ENCODE measurements around the gene CAMTA1. TPM values are rescaled to one million over a fixed set of nuclear protein-coding genes. Genes with fewer than 3 reads are reported as not detected.
"Not testable (repeated sequence)": the region's sequence is repeated elsewhere in the genome, so short reads cannot be mapped to it uniquely, and the experiment has no call there.

Gene CAMTA1
- polyA plus RNA-seq, 4 donors, result 89.3 to 98.2 (median 92.9) TPM

DNA sequence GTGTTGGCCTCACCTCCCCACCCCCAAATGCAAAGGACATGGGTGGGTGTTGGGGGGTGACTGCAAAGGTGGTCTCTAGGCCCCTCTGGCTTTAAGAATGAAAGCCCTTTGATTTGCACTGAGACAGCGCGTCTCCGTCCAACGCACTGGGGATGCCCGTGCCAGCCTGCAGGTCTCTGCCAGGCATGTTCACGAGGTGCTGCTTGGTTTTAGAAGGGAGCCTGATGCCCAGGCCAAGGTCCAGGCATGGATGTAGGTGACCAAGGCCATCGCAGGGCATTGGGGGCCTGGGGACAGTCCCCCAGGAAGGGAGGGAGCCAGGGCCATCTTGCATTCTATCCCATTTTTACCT, 622.3 kb downstream of the CAMTA1 start:
- no peak for DNase-seq (ENCODE audit: low read depth in 4 of 4, low spot score in 3 of 4)

DNA sequence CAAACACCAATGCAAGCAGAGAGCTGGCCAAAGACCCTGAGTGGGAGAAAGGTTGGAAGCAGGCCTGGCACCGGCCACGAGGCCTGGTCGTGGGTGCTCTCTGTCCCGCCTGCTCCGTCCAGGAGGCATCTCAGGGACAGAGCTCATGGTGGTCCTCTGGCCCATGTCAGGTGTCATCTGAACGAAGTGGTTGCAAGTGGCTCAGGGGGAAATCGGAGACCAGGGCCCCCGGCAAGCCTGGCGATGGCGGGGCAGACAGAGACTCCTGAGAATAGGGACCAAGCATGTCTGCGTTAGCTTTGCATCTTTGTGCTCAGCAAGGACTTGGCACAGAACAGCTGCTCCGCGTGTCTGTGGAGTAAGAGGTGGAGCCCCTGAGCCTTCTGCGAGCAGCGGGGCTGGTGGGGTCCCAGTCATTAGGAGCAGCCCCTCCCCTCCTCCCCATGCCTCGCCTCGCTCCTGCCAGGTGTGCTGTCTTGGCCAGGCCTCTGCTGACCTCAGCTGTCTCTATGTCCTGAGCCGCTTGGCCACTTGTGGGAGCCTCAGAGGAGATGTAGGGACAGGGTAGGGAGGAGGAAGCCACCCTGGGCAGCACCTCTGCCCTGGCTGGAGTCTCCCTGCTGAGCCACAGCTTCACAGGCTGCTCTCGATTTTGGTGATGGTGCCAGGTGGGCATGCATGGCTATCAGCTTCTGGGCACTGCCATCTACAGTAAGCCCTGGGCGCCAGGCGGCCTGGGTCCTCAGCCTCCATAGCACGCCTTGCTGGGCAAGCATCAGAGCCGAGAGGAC, 622.9 kb downstream of the CAMTA1 start:
- no peak for DNase-seq (ENCODE audit: low read depth in 4 of 4, low spot score in 3 of 4)

DNA sequence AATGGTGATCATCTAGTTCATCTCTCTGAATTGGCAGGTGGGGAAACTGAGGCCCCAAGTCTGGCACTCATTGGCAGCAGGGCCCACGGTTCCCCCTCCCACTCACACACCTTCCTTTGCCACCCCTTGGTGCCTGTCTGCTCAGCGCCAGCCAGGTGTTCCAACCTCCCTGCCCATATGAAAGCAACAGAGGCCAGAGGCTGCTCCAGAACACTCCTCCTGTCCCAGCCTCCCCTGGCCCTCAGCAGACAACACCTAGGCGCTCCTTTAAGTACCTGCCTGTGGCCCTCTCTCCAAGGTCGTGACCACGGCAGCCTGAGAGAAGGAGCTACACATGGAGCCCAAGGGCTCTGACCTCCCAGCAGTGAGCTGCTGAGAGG, 623.5 kb downstream of the CAMTA1 start:
- no peak for DNase-seq (ENCODE audit: low read depth in 4 of 4, low spot score in 3 of 4)

DNA sequence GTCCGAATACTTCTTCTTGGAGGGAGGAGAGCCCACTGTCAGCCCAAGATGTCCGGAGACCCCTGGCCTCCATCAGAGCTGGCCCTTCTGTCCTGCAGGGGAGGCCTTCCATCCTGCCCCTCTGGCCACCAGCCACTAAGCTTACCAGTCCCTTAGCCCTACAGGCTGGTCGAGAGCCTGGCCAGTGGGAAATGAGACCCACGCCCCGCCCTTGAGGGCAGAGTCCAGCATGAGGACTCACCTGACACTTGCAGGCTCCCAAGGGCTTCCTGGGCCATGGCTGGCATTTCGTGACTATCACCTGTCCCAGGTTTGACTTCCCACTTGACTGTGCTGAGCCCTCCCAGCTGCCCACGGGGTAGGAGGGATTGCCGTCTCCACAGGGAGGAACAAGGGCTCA, 624.0 kb downstream of the CAMTA1 start:
- DNase-seq (ENCODE audit: low read depth in 4 of 4, low spot score in 3 of 4), result no peak

DNA sequence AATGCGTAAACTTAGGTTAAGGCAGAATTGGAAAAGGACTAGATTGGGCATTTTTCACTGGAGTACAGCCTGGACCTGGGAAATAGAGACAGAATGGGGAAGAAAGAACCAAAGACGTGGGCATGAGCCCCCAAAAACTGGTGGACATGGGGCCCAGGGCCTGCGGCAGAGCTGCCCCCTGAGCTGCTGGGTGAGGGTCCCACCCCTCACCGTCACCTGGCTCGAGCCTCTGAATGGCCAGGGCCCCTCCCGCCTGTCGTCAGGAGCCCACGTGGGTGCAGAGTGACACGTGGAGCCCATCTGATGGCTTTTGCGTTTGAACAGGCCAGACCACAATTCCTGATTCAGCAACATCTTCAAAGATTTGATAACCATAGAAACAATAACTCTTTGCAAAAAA, 624.9 kb downstream of the CAMTA1 start:
- no peak for DNase-seq (ENCODE audit: low read depth in 4 of 4, low spot score in 3 of 4)

DNA sequence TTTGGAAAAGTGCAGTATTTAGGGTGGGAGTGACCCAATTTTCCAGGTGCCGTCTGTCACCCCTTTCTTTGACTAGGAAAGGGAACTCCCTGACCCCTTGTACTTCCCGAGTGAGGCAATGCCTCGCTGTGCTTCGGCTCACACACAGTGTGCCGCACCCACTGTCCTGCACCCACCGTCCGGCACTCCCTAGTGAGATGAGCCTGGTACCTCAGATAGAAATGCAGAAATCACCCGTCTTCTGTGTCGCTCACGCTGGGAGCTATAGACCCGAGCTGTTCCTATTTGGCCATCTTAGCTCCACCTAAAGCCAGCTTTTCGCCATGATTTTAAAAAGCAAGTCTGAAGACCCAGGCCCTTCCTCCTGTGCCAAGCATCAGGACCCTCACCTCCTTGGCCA, 632.4 kb downstream of the CAMTA1 start:
- DNase-seq (ENCODE audit: low read depth in 4 of 4, low spot score in 3 of 4), result not testable (repeated sequence)

DNA sequence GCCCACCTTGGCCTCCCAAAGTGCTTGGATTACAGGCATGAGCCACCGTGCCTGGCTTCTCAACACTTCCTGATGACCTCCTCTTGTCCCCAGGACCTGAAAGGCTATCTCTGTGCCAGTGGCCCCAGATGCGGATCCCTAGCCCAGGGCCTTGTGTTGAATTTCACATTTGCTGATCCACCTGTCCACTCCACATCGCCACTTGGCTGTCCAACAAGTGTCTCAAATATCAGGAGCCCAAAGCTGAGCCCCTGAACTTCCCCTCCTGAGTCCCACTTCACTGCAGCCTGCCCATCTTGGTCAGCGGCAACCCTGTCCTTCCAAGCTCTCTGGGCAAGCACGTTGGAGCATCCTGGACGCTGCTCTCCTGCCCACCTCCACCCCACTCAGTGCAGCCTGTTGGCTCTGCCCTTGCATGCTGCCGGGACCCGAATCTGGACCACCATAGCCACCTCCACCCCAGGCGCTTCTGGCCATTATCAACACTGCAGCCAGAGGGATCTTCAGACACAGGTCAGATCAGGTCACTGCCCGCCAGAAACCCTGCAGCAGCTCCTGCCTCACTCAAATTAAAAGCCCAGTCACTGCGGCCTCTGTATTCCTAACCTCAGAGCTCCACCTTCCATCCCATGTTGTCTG, 633.3 kb downstream of the CAMTA1 start:
- no peak for DNase-seq (ENCODE audit: low read depth in 4 of 4, low spot score in 3 of 4)

DNA sequence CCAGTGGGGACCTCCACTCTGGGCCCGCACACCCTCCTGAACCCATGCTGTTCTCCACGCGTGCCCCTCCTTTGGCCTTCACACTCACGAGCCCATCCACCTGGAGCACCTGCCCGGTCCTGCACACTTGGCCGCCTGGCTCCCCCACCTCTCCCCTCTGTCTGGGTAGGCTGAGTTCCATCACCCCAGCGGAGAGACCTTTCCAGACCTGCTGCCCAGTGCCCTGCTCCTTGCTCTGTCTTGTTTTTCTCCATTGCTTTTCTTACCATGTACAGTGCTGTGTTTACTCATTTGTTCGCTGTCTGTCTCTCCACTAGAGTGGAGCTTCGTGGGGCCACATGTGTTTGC, 634.8 kb downstream of the CAMTA1 start:
- DNase-seq (ENCODE audit: low read depth in 4 of 4, low spot score in 3 of 4), result no peak

DNA sequence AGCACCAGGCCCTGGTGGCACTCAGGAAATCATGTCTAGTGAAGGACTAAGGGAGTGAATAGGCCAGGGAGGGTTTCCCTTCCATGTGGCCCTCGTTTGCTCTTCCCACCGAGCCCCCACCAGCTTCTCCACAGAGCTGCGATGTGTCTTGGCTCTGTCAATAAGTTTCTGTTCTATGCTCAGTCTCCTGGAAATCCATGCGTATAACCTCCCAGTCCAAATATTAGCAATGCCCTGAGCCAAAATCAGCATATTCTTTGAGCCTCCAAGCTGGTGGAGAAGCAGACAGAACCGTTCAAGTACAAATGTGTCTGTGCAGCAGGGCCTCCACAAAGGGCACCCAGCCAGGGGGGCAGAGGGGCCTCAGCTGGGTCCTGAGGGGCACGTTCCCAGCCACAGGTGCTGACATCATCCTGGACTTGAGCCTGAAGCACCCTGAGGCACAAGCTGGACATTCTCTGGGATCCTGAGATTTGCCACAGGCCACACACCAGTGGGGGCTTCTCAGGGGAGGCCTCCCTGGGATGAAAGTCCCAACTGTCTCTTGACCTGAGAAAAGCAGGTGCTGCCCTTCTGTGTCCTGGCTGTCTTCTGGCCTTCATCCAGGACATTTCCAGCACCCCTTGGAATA, 635.3 kb downstream of the CAMTA1 start:
- DNase-seq (ENCODE audit: low read depth in 4 of 4, low spot score in 3 of 4), result no peak

DNA sequence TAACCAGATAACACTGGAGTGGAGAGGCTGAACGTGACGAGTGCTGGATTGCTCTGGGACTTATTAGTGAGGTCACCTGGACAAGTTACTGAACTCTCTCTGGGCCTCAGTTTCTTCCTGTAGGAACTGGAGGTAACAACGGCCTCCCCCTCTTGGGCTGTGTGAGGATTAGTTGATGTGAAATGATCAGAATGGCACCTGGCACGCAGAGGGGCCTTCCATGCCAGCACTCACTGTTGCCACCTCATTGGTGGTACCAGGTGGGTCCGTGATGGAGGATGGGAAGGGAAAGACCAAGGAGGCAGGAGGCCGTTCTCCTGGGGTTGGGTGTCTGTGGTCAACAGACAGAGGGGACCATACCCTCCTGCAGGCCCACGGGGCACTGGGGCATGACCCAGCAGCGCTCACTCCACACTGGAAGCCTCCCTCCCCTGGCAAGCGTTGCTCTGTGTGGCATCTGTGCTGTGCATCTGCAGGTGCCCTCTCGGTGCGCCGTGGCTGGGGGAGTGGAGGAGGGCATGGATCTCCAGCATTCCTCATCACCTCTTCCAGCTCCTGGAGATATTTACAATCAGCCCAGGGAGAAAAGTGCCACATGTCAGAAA, 636.3 kb downstream of the CAMTA1 start:
- DNase-seq (ENCODE audit: low read depth in 4 of 4, low spot score in 3 of 4), result no peak

DNA sequence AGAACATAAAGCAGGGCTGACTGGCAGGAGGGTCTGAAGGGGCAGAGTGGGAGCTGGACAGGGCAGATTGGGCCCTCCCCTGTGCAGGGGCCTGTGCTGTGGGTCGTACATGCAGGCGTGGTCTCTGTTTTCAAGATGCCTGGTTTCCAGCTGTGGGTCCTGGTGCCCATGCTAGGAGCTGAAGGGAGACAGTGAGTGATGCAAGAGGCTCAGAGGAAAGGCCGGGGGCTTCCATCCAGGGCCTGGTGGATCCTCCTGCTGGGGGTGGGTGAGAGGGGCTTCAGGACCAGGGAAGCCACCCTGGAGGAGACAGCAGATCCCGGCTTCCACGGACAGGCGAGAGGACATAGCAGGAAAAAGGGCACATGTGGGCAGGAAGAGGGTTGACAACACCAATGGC, 636.8 kb downstream of the CAMTA1 start:
- DNase-seq (ENCODE audit: low read depth in 4 of 4, low spot score in 3 of 4), result no peak

DNA sequence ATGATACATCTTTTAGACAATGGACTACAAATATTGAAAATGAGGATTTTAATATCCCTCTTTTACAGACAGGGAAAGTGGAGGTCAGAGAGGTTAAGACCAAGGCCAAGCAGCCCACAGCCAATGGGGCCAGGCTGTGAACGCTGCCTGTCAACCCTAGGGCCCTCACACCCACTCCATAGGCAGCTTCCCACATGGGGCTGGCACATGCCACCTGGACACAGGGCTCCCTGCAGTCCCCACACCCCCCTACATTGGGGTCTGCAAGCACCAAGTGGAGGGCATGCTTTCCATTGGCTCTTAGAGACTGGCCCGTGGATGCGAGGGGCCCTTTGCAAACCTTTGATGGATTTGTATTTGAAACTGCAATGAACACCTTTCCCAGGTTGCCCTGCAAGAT, 637.3 kb downstream of the CAMTA1 start:
- DNase-seq (ENCODE audit: low read depth in 4 of 4, low spot score in 3 of 4), result no peak

DNA sequence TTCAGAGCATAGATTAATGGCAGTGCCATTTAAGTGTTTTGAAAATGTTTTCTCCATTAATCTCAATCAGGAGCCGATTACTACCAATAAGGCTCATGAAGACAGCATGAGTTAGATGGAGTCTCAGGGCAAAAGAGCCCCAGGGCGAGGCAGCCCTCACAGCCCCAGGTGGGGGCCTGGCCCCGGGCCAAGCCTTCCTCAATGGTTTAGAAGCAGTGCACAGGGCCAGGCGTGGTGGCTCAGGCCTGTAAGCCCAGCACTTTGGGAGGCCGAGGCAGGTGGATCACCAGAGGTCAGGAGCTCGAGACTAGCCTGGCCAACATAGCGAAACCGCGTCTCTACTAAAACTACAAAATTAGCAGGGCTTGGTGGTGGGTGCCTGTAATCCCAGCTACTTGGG, 637.7 kb downstream of the CAMTA1 start:
- no peak for DNase-seq (ENCODE audit: low read depth in 4 of 4, low spot score in 3 of 4)

DNA sequence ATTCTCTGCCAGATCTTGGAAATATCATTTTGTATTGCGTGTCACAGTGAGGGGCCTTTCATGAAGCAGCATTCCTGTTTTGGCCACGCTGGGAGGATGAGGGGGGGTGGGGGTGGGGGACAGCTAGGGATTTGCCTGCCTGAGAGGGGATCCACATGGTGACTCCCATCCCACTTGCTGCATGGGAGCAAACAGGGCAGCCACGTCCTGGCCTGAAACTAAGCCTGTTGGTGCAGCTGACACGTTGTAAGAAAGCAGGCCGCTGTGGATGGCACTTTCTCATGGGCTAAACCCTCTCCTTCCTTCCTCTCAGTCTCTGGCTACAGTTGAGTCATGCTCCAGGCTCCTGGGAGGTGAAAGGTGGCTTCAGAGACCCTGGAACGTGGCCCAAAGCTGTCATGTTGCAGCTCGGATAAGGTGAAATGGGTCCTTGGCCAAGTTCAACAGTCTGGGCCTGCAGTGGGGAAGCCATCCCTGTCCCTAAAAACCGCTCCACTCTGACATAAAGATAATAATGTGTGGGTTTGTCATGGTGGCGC, 639.2 kb downstream of the CAMTA1 start:
- DNase-seq (ENCODE audit: low read depth in 4 of 4, low spot score in 3 of 4), result no peak

DNA sequence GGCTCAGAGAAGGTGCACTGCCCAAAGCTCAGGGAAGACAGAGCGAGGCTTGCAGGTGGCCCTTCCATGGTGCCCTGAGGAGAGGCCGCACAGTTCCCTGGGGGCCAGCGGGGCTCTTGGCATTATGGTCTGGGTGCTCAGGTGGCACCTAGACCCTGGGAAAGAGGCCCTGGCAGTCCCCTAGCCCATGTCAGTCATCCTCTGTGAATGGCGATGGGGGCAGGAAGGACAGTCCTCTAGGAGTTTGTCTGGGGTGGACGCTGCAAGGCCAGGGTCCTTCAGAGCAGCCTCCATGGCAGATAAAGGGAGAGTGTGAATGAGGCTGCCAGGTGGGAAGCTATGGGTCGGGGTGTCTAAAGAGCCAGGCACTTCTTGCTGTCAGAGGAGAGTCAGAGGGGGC, 640.0 kb downstream of the CAMTA1 start:
- DNase-seq (ENCODE audit: low read depth in 4 of 4, low spot score in 3 of 4), result no peak

DNA sequence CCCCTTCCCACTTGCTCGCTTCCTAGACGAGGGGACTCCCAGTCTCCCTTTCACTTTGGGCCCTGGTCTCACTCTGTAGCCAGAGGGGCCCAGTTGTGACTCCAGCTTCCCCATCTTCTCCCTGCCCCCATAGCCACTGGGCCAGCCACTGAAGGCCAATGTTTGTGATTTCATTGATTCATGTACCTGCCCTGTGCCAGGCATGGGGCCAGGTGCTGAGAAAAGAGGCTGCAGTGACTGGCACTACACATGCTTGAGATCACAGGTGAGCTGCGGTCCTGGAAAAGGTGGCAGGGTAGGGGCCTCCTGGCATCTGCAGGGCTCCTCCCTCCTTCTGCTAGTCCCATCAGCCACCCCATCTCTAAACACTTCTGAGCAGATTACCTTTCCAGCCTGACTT, 640.5 kb downstream of the CAMTA1 start:
- no peak for DNase-seq (ENCODE audit: low read depth in 4 of 4, low spot score in 3 of 4)

DNA sequence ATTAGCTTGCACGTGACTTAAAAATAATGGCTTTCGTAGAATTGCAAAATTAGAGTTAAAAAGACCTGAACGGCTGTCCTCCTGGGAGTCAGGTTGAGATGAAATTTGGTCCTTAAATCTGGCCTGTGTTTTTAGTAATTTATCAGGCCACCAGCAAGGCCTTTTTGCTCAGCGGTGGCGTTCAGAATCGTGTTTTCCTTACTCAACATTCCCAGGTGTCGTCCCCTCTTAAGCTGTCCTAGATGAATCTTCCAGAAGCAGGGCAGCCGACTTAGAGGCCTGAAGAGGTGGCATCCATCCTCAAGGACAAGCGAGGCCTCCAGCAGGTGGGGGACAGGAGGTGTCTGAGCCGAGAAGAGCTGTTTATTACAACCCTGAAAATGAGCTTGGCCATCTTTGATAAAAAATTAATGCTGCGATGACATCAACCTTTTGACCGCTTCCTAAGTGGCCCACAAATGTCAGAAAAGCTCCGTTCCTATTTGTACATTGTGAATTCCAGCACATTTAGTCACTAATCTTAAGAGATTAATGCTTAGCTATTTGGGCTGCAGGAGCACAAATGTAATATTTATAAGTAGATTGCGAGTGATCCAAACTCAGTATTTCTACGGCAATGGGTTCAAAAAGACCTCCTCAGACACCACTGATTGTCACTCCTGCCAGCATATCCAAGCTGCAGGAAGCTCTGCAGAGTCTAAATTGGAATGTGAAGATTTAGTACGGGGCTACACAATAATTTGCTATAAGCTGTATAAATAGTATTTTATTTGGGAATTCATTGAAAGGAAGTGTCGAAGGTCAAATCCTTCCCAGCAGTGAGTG, 641.7 kb downstream of the CAMTA1 start:
- DNase-seq (ENCODE audit: low read depth in 4 of 4, low spot score in 3 of 4), result no peak

DNA sequence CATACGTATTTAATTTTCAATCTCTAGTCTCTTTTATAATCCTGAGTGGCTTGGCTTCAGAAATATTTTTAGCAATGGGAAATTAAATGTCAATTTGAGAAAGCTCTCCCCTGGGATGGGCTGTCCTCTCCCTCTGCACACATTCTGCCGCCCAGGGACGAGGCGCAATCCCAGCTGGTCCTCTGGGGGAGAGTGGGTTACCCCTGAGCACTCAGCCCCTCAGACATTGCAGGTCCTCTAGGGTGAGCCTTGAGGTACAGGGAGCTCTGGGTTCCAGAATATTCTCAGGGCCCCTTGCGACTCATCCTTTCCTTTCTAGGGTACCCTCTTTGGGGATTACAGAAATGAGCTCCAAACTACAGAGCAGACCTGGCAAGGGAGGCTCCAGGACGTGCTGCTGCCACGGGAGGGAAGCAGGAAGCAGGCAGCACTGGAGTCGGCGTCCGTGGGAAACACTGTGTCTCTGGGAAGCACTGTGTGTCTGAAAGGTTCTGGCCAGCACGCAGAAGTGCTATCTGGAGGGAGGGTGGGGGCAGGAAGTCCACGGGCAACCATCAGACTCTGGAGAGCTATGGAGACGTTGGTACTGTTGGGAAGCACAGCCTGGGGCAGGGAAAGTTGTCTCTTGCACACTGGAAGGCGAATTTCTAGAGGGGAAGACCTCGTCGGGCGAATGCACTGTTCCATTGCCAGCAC, 642.5 kb downstream of the CAMTA1 start:
- no peak for DNase-seq (ENCODE audit: low read depth in 4 of 4, low spot score in 3 of 4)

DNA sequence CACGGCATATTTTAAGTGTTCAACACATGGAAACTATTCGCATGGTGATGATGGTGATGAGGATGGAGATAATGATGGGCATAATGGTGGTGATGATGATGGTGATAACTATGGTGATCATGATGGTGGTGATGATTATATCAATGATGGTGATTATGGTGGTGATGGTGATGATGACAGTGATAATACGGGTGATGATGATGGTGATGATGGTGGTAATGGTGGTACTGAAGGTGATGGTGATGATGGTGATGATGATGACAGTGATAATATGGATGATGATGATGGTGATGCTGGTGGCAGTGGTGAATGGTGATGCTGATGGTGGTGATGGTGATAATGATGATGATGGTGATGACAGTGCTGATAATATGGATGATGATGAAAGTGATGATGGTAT, 644.0 kb downstream of the CAMTA1 start:
- no peak for DNase-seq (ENCODE audit: low read depth in 4 of 4, low spot score in 3 of 4)

DNA sequence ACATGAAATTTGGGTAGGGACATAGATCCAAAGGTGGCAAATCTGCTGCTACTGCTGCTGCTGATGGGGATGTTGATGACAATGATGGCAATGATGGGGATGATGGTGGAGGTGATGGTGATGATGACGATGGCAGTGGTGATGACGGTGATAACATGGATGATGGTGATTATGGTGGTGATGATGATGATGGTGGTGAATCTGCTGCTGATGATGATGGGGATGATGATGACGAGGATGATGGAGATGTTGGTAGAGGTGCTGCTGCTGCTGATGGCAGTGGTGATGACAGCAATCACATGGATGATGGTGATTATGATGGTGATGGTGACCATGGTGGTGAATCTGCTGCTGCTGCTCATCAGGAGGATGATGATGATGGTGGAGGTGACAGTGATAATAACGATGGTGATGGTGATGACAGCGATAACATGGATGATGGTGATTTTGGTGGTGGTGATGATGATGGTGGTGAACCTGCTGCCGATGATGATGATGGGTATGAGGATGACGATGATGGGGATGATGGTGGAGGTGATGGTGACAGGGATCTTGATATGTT, 644.9 kb downstream of the CAMTA1 start:
- DNase-seq (ENCODE audit: low read depth in 4 of 4, low spot score in 3 of 4), result no peak

Measured in right renal pelvis (tissue), 4 donors.